Measurements from ENCODE around the gene SERPINA4. TPM values are rescaled to one million over a fixed set of nuclear protein-coding genes. Genes with fewer than 3 reads are reported as not detected.
"Not testable (repeated sequence)": the region's sequence is repeated elsewhere in the genome, so short reads cannot be mapped to it uniquely, and the experiment has no call there.

Gene SERPINA4
- total RNA-seq, 1 experiment from 2014 or later, result 6.3 TPM

- intact Hi-C loops (cut with micrococcal nuclease; ENCODE audit: unreplicated experiment), result no loop called here
- no peak for DNase-seq
- Mint-ChIP-seq H3K9me3 (ENCODE audit: unreplicated experiment) (peaks cover 6% of the 10 kb centered on the region), H3K27me3 (ENCODE audit: insufficient read depth, unreplicated experiment) (no peaks in the 10 kb centered on the region), H3K4me1 (ENCODE audit: low read depth, unreplicated experiment) (peaks cover 7% of the 10 kb centered on the region), H3K36me3 (ENCODE audit: insufficient read depth, unreplicated experiment) (no peaks in the 10 kb centered on the region), H3K4me3 (ENCODE audit: unreplicated experiment) (no peak overlapping the region), H3K27ac (ENCODE audit: unreplicated experiment) (no peak overlapping the region)
- H3K36me3 ChIP-seq (ENCODE audit: control insufficient read depth, insufficient read depth, low read length), result no peaks in the 10 kb centered on the region
- ChIA-PET POLR2A (interaction anchor here (0.5 kb wide), 1 partner anchor 507 kb away, joined by 3 read pairs; no protein-coding TSS in a partner anchor), CTCF (interaction anchor here (0.6 kb wide), 1 partner anchor 394 kb away, joined by 3 read pairs; no protein-coding TSS in a partner anchor)
- no TSS peak for BruUV-seq (replicated peaks)
- TF ChIP-seq, protein P1, sequence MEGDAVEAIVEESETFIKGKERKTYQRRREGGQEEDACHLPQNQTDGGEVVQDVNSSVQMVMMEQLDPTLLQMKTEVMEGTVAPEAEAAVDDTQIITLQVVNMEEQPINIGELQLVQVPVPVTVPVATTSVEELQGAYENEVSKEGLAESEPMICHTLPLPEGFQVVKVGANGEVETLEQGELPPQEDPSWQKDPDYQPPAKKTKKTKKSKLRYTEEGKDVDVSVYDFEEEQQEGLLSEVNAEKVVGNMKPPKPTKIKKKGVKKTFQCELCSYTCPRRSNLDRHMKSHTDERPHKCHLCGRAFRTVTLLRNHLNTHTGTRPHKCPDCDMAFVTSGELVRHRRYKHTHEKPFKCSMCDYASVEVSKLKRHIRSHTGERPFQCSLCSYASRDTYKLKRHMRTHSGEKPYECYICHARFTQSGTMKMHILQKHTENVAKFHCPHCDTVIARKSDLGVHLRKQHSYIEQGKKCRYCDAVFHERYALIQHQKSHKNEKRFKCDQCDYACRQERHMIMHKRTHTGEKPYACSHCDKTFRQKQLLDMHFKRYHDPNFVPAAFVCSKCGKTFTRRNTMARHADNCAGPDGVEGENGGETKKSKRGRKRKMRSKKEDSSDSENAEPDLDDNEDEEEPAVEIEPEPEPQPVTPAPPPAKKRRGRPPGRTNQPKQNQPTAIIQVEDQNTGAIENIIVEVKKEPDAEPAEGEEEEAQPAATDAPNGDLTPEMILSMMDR (IDR thresholded peaks at IDR 0.05; ENCODE audit: insufficient read depth in 1 of 2, low read depth in 1 of 2, low read length in 1 of 2, severe bottlenecking in 1 of 2, unreplicated experiment in 1 of 2), result no peak
- no peak overlapping the region for H3K4me3 ChIP-seq (ENCODE audit: low read depth, low read length)
- H3K27me3 ChIP-seq (replicated peaks; ENCODE audit: control insufficient read depth, insufficient read depth, low read length), result no peaks in the 10 kb centered on the region
- H3K9me3 ChIP-seq, result no peaks in the 10 kb centered on the region
- H3K4me1 ChIP-seq, result peaks cover 26% of the 10 kb centered on the region
Measured at GRCh38 chr14:94574336-94574735, 13.1 kb downstream of the SERPINA4 start.

- no peaks in the 10 kb centered on the region for H3K36me3 Mint-ChIP-seq (ENCODE audit: insufficient read depth, unreplicated experiment)
- H3K27me3 Mint-ChIP-seq (ENCODE audit: insufficient read depth, unreplicated experiment), result no peaks in the 10 kb centered on the region
- no peaks in the 10 kb centered on the region for H3K27me3 ChIP-seq (replicated peaks; ENCODE audit: control insufficient read depth, insufficient read depth, low read length)
- ChIA-PET CTCF (no interaction called here), POLR2A (no interaction called here)
- H3K27ac Mint-ChIP-seq (ENCODE audit: unreplicated experiment), result no peak overlapping the region
- BruUV-seq (replicated peaks), result no TSS peak
- H3K4me3 Mint-ChIP-seq (ENCODE audit: unreplicated experiment), result no peak overlapping the region
- peaks cover 7% of the 10 kb centered on the region for H3K4me1 Mint-ChIP-seq (ENCODE audit: low read depth, unreplicated experiment)
- no peak overlapping the region for H3K4me3 ChIP-seq (ENCODE audit: low read depth, low read length)
- H3K4me1 ChIP-seq, result peaks cover 26% of the 10 kb centered on the region
- intact Hi-C loops (cut with micrococcal nuclease; ENCODE audit: unreplicated experiment), result no loop called here
- peaks cover 7% of the 10 kb centered on the region for H3K9me3 Mint-ChIP-seq (ENCODE audit: unreplicated experiment)
- H3K9me3 ChIP-seq, result no peaks in the 10 kb centered on the region
- no peak for DNase-seq
- TF ChIP-seq, protein P1 (IDR thresholded peaks at IDR 0.05; ENCODE audit: insufficient read depth in 1 of 2, low read depth in 1 of 2, low read length in 1 of 2, severe bottlenecking in 1 of 2, unreplicated experiment in 1 of 2), result no peak
- no peaks in the 10 kb centered on the region for H3K36me3 ChIP-seq (ENCODE audit: control insufficient read depth, insufficient read depth, low read length)
Measured at GRCh38 chr14:94575730-94576585, 14.7 kb downstream of the SERPINA4 start.

GRCh38 chr14:94577472-94577871 lies 16.2 kb downstream of the SERPINA4 start:
- BruUV-seq (replicated peaks); H3K27ac Mint-ChIP-seq (ENCODE audit: unreplicated experiment); H3K36me3 Mint-ChIP-seq (ENCODE audit: insufficient read depth, unreplicated experiment); H3K36me3 ChIP-seq (ENCODE audit: control insufficient read depth, insufficient read depth, low read length); intact Hi-C loops (cut with micrococcal nuclease; ENCODE audit: unreplicated experiment); H3K4me3 Mint-ChIP-seq (ENCODE audit: unreplicated experiment); H3K27me3 Mint-ChIP-seq (ENCODE audit: insufficient read depth, unreplicated experiment); CTCF ChIA-PET; DNase-seq; H3K27me3 ChIP-seq (replicated peaks; ENCODE audit: control insufficient read depth, insufficient read depth, low read length); POLR2A ChIA-PET; H3K9me3 Mint-ChIP-seq (ENCODE audit: unreplicated experiment); H3K4me3 ChIP-seq (ENCODE audit: low read depth, low read length); H3K9me3 ChIP-seq; H3K4me1 Mint-ChIP-seq (ENCODE audit: low read depth, unreplicated experiment): not testable (repeated sequence)
- H3K4me1 ChIP-seq, result peaks cover 14% of the 10 kb centered on the region
